Ammon's horn (tissue), 1 donor: ENCODE data around the gene SDK1.

Source experiments
- DNase-seq: peaks from one replicate; pipeline ENCODE4 v3.0.0-alpha.2; 2016; ENCODE audit warnings: low spot score

Gene SDK1

DNA sequence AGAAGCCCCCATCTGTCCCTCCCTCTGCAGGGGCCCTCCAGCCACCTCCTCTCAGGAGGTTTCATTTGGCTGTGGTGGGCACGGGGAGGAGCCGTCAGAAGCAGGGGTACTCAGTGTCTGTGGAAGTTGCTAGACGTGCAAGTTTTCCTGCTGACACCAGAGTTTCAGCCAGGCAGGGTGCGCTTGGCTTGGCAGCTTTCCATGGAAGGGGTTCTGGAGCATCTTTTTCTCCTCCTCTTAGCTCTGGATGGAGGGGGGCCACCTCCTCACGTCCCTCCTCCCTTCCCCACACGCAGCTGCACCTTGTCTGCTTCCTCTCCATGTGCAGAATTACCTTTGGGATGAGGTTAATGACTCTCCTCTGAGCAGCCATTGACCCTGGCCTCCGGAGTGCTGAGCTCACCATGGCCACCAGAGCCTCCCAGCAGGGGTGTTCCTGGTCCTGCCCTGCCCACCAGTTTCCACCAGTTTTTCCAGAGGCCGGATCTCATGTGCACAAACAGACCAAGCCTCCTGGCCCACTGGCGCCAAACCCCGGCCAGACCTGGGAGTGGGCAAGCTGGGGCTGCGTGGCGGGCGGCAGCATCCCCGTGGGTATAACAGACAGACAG, 801.3 kb downstream of the SDK1 start:
- peak; percentile 21 for DNase-seq

DNA sequence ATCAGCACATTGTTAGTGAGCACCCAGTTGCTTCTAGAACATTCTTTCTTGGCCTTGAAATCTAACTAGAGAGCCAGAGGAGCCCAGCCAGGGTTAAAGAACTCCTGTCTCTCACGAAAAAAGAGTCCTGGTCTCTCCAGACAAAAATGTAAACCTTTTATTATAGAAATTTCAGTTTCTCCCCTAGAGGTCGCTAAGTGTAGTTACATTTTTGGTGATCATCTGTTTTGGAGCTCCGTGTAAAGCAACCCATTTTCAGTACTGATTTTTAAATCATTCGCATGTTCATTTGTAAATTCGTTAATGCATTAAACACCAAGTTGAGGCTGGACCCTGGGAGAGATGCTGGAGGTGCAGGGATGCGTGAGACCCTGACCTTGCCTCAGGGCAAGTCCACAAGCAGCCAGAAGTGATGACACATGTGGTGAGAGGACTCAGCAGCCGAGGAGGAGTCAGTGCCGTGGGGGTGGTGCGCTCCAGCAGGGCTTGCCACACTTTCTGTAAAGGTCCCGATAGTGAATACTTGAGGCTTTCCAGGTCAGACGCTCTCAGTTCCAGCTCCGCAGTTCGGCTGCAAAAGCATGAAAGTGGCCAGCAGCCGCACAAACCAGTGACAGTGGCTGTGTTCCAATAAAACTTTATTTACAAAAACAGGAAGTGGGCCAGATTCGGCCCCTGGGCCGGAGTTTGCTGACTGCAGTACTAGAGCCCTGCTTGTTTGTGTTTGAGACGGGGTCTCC, 802.5 kb downstream of the SDK1 start:
- DNase-seq, result no peak

DNA sequence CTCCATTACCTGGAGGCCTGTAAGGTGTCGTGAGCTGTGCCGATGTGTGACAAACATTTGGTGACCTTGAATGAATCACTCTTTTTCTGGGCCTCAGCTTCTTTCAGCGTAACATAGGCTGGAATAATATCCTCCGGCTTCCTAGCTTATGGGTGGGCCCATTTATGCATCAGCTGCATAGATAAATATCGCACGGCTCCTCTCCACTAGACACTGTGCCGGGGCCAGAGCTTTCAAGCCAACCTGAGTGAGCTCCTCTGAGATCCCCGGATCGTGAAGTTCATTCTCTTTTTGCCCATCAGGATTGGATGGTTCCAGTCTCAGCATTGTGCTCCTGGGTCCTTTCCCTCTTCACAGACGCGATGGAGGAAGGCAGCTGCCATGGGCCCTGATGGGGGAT, 806.8 kb downstream of the SDK1 start:
- no peak for DNase-seq

DNA sequence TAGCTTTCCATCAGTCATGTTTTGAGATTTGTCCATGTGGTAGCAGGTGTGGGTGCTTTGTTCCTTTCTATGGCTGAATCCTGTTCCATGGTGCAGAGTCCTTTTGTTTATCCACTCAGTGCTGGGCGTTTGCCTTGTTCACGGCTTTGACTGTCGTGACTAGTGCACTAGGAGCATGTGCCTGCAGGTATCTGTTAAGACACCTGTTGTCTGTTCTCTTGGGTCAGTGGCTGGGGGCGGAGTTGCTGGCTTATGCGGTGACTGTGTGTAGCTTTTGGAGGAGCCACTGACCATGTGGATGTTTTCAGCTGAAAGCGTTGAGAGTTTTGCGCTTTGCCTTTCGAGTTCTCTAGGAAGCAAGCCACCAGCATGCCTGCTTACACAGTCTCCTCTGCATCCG, 807.9 kb downstream of the SDK1 start:
- DNase-seq, result no peak

DNA sequence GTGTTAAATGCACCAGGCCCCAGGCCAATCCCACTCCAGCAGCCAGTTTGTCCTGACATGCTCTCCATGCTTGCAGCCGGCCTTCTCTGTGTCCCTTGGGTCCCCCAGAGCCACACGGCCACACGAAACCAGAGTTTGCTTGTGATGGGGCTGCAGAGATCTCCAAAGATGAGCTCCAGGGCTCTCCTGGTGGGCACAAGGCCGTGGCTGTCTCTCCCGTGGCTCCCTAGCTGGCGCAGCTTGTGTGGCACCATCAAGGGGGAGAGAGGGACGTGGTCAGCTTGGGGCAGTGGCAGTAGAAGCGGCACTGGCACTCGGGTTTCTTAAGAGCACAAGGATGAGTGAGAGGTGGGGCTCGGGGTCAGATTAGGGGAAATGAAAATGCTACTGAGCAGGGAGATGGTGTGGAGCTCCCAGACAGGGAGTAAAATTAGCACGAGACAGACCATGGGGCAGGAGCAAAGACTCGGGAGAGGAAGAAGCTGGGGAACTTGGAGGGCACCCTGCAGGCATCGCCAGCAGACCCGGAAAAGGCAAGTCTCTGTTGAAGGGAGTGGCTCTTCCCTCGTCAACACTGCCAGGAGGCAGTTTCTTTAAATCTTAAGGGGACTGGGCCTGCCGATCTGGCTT, 808.5 kb downstream of the SDK1 start:
- DNase-seq, result peak; percentile 74

DNA sequence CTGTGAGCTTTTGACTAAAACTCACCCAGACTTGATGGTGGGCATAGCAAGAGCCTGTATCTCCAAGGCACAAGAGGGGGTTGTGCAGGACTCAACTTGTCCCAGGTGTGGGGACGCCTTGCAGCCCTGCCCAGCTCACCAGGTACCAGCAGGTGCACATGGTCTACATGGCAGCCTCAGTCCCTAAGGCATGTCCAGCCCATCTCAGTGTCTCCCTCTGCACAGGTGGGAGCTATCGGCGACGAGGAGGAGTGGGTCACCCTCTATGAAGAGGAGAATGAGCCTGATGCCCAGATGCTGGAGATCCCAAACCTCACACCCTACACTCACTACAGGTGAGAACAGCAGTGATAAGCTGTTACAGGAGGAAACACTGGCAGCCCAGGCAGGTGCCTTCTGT, 809.4 kb downstream of the SDK1 start:
- no peak for DNase-seq

DNA sequence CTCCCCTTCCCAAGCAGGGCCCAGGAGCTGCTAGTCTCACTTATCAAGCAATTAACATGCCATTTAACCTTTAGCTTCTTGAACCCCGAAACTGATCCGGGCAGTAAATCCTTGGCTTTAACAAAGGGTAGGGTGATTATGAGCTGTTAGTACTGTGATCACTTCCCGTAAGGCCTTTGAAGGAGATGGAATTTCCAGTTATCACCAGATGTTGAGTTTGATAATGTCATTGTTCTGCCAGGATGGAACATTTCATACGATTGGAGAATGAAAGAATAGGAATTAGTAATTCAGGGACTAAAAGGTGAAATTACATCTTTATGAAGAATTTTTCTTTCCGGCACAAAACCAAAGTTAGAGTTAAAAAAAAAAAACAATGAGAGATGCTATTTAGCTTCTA, 810.1 kb downstream of the SDK1 start:
- DNase-seq, result no peak

DNA sequence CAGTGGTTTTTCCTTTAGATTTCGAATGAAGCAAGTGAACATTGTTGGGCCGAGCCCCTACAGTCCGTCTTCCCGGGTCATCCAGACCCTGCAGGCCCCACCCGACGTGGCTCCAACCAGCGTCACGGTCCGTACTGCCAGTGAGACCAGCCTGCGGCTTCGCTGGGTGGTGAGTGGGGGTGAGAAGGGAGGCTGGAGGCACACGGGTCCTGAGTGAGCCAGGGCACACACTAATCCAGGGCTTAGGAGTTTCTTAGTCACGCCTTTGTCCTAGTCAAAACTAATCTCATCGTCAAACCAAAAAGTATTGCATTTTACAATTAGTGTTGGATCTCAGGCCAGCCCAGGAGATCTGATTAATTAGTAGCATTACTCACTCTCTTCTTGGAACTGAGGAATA, 812.2 kb downstream of the SDK1 start:
- DNase-seq, result no peak

DNA sequence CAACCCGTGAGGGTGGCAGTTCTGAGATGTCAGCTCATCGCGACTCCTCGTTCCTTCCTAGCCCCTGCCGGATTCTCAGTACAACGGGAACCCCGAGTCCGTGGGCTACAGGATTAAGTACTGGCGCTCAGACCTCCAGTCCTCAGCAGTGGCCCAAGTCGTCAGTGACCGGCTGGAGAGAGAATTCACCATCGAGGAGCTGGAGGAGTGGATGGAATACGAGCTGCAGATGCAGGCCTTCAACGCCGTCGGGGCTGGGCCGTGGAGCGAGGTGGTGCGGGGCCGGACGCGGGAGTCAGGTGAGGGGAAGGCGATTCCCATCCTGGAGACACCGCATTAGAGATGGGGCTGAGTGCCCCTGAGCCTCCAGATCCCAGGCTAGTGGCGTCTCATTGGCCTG, 812.9 kb downstream of the SDK1 start:
- no peak for DNase-seq

DNA sequence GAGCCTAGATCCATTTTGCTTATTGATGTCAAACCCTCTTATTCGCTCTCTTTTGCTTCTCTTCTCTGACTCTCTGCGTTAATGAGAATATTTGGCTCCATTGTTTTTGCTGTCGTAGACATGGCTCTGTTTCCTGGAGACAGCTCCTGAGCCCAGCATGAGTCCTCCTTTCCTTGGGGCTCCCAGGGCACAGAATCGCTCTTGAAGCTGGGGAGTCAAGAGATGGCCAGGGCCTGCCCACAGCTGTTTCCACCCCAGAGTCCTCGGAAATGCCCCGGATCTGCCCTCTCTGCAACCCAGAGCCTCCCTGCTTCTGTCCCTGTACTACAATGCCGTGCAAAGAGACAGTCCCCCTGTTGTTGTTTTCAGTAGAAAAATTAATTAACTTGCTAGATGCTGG, 814.4 kb downstream of the SDK1 start:
- no peak for DNase-seq

DNA sequence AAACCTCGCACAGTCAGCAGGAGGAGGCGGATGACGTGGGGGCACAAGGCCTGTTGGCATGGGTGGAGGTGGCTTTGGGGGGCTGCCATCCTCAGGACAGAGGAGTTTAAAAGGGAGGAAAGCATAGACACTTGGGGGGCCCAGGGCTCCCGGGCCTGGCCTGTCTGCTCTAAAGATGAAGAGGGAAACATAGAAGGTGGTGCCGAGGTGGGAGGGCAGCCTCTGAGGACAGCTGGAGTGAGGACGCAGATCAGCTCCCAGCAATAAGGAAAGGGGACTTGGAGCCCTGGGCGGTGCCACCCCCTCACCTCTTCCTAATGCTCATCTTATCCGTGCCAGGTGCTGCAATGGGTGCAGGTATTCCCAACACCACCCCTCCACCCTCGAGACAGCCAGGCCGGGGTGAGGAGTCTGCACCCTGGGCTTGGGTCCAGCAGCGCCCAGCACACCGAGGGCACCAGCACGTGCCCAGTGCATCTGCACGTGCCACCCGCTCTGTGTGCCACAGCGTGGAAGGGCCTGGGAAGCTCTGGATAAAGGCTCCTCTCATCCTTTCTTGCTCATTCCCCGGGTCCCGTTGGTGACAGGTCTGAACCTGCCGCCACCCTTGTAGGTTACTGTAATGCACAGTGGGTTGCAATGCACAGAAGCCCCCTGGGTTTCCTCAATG, 815.0 kb downstream of the SDK1 start:
- no peak for DNase-seq

DNA sequence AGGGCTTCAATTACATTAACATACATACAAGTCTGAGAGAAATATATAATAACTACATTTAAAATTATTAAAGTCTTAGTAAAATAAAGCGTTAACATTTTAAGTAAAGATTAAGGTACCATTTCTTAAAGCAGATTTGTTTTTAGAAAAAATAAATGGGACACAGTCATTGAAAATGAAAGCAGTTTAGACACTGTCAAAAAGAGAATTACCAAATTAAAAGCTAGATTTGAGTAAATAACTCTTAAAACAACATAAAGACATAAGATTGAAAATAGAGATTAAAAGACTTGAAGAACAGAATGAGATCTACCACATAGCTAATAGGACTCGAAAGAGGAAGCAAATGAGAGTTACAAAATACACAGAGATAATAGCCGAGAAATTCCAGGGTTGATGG, 818.8 kb downstream of the SDK1 start:
- no peak for DNase-seq

DNA sequence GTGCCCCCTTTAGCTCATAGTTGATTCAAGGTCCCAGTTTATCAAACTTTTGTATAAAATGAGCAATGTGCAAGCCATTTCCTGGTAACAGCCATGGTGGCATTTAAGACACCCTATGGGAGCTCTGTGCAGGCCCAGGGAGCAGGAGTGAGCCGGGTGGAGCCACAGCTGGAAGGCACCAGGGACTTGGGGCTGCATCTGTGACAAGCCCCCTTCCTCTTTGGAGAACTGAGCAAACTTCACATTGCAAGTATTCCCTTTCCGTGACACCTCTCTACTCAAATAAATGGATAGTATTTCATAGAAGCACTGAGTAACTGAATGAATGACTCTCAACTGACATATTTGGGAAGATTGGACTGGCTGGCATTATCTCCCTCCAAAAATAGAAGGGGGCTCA, 822.3 kb downstream of the SDK1 start:
- DNase-seq, result no peak

DNA sequence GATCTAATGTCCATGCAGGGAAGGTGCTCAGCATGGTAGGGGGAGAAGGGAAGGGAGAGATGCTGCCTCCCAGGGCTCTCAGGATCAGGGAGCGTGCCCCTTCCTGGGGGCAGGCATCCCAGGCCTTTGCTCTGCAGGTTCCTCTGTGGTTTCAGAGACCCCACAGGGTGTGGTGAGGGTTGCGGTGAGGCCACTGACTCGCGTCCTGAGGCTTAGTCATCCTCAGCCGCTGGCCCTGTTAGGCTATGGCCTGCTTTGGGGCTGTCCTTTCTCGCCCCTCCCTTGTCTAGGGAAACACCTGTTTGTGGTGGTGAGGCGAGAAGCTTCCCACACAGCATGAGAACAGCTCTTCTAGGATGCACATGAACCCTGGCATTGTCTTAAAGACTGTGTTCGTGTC, 822.8 kb downstream of the SDK1 start:
- DNase-seq, result no peak

DNA sequence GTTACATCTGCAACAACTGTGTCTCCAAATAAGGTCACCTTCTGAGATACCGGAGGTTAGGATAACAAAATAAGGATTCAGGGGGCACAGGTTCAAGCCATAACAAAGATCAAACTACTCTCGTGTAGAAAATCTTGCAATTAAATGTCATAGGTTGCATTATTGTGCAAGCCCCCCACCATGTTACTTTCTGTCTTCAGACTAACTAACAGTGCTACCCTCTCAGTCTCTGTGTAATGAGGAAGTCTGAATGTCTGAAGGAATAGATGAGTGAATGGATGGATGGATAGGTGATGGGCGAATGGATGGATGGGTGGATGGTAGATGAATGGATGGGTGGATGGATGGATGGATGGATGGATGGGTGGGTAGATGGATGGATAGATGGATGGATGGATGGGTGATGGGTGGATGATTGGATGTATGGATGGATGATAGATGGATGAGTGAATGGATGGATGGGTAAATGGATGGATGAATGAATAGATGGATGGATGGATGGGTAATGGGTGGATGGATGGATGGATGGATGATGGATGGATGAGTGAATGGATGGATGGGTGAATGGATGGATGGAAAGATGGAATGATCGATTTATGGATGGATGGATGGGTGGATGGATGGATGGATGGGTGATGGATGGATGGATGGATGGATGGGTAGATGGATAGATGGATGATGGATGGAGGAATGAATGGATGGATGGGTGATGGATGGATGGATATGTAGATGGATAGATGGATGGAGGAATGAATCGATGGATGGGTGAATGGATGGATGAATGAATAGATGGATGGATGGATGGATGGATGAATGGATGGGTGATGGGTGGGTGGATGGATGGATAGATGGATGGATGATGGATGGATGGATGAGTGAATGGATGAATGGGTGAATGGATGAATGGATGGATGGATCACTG, 823.8 kb downstream of the SDK1 start:
- DNase-seq, result no peak

DNA sequence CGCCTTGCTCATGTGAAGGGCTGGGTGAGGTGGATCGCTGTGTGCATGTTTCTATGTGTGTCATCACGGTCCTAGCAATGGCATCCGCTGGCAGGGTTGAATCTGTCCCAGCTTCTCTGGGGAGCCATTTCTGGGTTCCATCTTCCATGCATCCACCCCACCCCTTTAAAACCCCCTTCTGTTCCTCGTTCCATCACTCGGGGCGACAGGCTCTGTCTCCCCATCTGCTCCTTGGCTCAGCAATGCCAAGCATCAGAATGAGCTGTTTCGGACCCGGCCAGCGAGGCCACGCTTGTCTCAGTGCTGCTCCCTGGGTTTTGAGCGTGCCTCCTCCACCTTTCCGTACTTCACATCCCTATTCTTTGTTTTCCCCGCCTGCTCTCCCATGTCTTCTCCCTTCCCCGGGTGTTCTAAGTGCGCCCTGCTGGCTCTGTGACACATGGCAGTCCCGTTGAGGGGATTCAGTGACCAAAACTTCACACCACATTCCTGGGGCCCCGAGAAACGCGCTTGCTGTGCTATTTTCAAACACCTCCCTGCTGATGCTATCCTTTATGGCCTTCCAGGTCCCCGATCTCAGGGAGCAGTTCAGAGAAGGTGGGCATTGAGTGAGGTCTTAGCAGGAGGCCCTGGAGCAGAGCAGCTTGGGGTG, 827.0 kb downstream of the SDK1 start:
- no peak for DNase-seq

DNA sequence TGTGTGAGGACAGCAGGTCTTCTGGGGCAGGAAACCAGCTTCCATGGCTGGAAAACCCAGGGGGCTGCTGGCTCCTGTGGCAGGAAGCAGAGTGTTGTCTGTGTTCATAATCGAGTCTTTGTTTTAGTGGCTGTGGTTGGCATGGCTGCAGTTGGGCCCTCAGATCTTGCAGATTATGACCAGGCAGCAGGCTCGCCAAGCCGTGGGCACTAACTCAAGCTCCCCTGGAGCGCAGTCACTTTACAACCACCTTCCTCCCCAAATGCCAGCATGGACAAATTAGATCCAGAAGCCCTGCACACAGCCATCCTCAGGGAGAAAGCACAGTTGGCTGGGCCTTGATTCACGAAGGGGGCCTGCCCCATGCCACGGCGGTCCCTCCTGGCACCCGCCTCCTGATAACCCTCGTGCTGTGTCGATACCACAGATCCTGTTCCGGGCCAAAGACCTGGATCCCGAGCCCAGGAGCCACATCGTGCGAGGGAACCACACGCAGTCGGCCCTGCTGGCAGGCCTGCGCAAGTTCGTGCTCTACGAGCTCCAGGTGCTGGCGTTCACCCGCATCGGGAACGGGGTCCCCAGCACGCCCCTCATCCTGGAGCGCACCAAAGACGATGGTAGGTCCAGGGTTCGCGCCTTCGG, 828.5 kb downstream of the SDK1 start:
- peak; percentile 72 for DNase-seq

DNA sequence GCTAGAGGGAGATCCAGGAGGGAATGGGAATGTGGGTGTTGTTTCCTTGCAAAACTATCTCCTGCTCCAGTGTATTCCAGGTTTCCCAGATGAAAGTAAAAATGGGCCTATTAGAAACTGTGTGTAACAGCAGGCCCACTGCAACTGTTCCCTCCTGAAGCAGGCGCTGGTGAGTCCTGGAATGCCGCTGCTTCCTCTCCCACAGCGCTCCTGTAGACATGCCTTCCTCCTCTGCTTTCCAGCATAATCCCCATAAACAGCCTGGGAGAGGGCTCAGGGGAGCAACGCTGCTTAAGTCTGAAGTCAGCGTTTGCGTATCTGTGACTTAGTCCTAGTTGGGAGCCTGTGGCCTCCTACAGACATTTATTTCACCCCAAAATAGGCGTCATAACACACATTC, 830.0 kb downstream of the SDK1 start:
- DNase-seq, result no peak

DNA sequence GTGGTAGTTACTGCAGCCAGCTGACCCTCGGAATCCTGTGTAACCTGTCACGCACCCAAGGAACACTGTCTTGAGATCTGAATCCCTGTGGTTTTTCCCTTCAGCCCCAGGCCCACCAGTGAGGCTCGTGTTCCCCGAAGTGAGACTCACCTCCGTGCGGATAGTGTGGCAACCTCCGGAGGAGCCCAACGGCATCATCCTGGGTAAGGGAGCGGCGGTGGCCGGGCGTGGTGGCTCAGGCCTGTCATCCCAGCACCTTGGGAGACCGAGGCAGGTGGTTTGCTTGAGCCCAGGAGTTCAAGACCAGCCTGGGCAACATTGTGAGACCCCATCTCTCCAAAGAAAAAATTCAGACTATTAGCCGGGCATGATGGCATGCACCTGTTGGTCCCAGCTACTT, 831.2 kb downstream of the SDK1 start:
- DNase-seq, result no peak

DNA sequence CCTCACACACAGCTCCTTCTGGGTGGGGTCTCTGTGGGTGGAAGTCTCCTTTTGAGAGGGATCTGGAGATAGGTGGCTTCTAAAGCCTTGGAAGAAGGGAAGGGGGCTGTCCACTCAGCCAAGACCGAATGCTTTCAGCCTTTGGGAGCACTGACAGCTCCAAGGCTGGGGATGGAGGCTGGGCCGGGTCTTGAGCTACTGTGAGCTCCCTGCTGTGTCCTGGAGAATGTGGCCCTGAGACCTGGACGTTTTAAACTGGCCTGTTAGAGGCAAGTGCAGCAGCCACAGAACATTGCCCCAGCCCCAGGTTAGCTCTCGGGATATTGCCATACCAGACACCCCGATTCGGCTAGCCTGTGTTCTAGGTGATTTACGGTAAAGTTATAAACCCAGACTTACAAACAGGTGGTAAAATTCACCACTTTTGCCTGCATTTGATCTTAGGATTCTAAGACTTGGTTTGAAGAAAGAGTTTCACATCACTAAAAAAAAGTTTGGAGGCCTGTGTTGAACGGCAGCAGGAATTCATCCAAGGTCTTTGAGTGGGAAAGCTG, 832.5 kb downstream of the SDK1 start:
- no peak for DNase-seq

DNA sequence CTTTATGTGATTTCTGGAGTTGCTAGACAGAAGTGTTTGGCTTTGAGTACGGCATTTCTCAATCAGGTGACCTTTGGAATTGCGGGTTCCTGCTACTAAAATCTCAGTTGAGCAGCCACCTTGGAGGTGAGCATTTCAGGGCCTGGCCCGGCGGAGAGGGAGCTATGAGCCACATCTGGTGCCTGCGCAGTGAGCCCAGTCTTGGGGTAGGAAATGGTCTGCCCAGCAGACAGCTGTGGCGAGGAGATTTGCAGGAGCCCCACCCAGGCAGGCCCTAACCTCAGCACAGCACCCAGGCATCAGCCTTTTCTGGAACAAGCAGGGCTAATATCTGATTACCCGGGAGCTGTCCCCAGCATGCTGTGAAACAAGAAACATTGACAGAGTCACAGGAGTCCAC, 833.2 kb downstream of the SDK1 start:
- DNase-seq, result no peak
